HuH-7.5 (cell line): ENCODE data around the gene CYP46A1.

Experiments used
- DNase-seq: peaks from one replicate; pipeline ENCODE4 v3.0.0; 2011; ENCODE audit warnings: low spot score

The CYP46A1 gene

DNA sequence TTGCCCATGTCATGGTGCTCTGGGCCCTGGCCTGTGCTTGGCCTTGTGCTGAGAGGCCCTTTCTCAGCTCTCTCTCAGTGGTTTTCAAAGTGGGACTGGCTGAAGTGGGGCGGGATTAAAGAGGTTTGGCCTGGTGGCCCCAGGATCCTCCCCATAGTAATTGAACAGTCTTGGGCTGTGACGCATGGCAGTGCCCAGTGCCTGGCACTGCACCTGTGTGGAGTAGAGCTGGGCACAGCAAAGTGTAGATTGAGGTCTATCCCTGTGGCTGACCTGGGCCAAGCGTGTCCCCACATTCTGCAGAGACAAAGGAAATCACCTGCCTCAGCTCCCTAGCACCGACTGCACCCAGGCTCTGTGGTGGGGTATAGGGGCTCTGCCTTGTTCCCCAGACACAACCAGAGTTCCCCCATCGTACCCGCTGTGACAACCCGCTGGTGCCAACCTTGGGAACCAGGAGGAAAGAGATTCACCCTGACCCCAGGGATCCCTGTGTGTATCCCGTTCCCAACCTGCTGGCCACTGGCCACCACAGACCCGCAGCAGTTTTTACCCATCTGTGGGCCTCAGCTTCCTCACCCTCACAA is 9.9 kb upstream of the CYP46A1 start:
- no peak for DNase-seq

DNA sequence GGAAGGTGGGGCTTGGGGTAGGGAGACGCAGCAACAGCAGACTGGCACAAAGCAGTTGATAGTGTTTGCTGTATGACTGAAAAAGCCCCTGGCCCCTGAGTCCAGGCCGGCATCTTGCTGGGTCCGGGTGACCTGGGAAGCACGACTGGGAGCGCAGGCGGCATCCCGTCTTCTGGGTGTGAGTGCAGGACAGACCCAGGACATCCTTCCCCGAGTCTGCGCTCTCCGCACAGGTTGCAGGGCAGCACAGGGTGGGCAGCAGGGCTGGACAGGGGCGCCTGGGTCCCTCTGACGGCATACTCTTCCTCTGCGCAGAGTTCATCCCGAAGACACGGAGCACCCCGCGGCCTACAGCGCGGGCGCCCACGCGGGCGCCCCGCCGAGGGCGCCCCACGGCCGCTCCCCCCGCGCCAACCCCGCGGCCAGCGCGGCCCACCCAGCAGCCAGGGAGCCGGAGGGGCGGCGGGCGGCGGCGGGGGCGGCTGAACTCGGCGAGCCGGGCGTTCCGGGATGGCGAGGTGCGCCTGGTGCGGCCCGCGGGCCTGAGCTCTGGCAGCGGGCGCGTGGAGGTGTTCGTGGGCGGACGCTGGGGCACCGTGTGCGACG is 9.2 kb upstream of the CYP46A1 start:
- no peak for DNase-seq

DNA sequence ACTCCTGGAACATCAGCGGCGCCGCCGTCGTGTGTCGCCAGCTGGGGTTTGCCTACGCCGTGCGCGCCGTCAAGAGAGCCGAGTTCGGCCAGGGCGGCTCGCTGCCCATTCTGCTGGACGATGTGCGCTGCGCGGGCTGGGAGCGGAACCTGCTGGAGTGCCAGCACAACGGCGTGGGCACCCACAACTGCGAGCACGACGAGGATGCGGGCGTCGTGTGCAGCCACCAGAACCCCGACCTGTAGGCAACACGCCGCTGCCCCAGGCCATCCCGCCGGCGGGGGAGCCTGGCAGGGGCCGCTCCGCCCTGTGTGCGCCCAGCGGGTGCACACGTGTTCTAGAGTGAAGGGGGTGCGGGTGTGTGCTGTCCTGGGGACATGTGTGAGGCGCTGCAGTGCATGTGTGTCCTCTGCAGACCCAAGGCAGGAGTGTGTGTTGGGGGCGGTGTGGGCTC is 8.7 kb upstream of the CYP46A1 start:
- DNase-seq: no peak

DNA sequence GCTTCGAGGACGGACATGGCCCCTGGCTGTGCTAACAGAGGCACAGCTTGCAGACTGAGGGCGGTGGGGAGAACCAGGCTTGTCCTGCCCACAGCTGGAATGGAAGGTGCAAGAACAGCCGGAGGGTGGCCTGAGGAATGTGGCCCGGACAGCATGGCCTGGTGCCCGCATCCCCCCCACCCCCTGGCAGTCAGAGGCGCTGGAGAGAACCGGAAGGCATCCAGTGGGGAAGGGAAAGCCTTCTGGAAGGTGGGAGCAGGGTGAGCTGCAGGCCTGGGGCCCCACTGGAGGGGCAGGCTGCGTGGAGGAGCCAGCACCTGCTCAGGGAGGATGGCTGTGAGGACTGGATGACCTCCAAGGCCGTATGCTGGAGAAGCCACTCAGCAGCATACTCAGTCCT is 8.1 kb upstream of the CYP46A1 start:
- DNase-seq: no peak

DNA sequence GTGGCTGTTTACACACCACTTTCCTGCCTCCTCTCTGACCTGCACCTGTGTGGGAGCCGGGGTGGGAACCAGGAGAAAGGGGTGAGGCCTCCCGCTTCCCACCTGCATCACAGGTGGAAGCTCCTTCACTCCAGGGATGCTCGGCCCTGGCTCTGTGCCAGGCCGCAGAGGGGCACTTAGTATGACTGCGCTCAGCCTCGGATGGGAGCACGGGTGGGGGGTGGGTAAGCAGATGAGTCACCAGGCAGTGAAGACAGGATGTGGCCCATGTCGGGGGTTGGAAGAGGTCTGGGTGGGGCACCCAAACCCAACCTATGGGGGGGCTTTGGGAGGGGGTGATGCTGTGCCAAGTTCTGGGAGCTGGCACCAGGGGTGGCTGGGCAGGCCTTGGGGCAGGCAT is 7.4 kb upstream of the CYP46A1 start:
- peak; percentile 7 for DNase-seq

DNA sequence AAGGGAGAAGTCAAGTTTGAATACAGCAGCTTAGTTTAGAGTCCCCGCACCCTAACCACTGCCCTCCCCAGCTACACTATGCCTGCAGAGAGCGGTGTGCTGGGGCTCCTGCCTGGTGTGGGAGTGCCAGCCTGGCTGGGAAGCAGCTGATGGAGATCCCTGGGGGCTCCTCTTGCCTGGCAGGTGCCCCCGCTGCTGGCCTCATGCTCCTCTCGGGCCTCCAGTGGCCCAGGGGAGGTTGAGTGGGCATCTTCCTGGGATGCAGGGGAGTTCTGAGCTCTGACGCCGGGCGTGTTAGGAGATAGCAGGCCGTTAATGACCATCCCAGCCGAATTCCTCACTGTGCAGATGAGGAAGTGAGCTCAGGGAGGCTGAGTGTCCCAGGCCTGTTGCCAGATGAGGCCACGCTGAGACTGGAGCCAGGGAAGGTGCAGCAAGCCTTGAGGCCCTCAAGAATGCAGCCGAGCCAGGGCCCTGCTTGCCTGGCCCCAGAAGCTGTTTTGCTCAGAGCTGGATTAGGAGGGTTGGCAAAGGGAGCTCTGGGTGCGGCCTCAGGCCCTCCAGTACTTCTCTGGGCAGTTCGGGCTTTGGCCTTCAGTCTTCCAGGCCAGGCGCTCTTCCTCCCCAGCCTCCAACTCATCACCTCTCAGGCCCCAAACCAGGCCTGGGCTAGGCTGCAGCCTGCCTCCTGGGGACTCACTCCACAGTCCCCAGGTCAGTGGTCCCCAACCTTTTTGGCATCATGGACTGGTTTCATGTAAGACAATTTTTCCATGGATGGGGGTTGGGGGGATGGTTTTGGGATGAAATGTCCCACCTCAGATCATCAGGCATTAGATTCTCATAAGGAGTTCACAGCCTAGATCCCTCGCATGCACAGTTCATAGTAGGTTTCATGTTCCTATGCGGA is 6.6 kb upstream of the CYP46A1 start:
- peak; percentile 5 for DNase-seq

DNA sequence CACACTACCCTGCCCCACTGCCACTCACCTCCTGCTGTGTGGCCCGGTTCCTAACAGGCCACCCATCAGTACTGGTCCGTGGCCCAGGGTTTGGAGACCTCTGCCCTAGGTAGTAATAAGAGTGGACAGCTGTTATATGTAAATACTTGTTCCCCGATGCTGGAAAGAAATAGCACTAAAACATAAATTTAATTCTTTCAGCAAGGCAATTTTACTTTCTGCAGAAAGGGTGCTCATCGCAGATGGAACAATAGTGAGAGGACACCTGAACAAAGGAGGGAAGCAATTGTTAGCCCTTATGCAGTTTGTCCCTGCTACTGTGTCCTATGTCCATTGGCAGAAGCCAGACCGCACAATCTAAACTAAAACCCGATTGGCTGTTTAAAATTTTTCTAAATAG is 5.9 kb upstream of the CYP46A1 start:
- DNase-seq: no peak

DNA sequence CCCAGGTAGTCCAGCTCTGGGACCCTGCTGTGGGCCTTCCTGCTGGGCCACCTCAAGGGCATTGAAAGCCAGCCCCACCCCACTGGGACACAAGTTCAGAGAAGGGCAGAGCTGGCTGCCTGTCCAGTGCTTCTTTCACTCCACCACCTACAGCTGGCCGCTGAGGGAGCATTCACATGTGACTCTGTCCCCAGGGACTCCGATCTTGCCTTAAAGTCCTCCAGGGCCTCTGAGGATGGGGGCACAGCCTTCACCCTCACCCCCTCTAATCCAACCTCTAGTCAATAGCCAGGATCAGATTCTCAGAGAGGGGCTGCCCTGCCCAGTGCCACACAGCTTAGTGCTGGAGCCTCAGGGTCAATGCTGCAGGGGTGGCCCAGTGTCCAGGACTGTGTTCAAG is 5.0 kb upstream of the CYP46A1 start:
- DNase-seq: no peak

DNA sequence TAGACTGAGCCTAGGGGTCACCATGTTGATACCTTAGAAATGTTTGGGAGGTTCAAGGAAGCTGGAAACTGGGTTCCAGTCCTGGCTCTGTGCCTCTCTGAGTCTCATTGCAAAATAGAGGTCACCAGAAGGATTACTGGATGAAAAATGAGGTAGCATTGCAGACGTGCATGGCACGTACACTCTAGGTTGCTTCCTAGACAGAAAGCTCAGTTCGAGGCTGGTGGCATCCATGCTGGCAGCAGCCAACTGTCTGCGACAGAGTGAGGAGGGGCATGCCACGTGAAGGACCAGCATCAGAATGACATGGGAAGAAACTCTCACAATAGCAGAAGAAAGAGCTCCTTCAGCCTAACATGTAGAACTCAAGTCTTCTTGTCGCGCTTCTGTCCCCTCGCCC is 4.6 kb upstream of the CYP46A1 start:
- no peak for DNase-seq

DNA sequence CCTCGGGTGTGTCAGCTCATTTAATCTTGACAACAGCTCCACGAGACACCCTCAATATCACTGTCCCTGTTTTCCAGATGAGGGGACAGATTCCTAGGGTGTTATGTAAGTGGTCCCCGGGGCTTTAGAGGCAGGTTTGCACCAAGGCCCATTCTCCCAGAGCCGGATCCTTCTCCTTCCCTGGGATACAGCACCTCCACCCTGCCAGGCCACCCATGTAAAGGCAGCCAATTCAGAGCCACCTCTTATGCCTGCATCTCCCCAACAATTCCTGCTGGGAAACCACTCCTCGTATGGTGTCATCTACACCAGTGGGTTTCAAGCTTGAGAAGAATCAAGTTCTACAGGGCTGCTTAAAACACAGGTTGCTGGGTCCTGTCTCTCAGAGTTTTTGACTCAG is 4.1 kb upstream of the CYP46A1 start:
- DNase-seq: no peak

DNA sequence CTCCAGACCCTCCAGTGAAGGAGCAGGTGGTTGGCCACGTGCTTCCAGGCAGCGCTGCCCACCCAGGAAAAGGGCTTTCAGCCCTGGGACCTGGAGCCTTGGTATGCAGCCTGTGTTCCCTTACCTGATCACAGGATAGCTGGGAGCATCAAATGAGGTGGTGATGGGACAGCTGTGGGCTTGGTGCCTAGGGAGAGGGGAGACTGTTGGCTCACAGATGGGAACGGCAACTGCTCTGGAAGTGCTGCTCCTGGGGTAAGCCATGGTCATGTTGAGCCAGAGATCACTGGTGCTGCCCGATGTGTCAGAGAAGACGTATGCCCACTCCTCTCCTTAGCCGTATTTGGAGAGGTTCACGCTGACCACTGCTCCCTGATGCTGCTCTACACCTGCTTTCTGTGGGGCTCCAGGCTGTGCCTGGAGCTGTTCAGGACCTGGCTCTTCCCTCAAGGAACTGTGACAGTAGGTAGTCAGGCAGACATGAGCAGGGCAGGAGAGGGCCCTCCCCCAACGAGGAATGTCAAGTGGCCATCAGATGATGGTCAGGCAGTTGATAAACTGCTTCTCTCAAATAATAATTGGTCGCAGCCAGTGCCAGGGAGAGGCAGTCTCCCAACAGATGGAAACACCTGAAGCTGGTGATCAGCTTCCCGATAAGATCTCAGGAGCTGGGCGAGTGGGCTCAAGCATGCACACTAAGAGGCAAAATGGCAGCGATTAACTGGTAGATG is 2.8 kb upstream of the CYP46A1 start:
- DNase-seq: no peak

DNA sequence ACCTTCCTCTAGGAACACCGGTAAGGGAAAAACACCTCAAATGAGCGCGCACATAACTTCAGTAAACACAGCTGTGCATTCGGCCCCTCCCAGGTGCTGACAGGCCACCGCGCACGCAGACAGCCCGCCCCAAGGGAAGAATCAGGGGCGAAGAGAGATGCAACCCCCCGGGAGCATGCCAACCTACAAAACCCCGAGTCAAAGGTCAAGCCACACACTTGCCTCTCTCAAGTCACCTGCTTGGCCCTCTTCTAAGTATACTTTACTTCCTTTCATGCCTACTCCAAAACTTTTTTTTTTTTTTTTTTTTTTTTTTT is 2.3 kb upstream of the CYP46A1 start:
- no peak for DNase-seq

DNA sequence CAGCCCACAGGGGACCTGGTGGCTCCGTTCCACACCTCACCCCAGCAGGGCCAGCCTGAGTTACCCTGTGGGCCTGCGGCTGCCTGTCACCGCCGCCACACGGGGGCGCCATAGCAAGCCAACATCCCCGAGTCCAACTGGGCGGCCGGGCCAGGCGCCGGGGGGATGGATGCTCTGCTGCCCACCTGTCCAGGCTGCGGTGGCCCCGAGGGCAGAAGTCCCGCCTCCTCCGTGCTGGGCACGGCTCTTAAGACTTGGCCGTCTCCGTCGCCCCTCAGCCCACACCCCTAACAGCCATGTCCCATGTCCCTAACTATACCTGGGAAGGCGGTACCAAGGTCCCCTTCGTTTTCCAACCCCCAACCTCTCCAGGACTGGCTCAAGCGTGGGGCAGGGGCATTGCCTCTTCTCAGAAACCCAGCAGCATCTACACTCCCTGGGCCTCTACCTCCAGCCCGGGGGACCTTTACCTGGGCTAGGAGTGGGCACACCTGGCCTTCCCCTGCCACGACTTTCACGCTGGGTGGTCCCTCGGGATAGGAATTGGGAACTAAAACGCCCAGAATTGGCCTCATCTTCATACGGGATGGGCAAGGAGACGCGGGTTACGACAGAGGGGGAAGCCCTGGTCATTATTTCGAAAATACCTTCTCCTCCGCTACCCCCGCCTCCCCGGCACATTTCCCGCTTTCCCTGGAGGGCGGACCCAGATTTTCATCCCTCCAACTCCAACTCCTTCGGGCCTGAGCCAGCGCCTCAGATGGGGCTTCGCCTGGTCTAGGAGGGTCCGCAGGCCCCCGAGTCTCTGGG is 1.1 kb upstream of the CYP46A1 start:
- DNase-seq: peak; percentile 91

DNA sequence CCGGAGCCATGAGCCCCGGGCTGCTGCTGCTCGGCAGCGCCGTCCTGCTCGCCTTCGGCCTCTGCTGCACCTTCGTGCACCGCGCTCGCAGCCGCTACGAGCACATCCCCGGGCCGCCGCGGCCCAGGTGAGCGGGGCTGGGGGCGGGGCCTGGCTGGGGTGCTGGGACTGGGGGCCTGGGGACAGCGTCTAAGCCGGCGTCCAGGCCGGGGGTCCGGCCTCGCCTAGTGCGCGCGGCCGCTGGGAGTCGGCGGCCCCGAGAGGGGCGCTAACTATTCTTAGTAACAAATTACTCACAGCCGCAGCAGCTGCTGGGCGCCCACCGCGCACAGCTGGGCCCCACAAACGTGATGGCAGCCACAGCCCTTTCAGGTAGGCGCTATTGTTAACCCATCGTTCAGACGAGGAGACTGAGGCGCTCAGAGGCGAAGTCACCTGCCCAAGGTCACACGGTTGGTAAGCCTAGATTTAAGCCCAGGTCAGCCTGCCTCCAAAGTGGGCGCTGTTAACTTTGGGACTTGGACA is 374 bp downstream of the CYP46A1 start:
- DNase-seq: no peak

DNA sequence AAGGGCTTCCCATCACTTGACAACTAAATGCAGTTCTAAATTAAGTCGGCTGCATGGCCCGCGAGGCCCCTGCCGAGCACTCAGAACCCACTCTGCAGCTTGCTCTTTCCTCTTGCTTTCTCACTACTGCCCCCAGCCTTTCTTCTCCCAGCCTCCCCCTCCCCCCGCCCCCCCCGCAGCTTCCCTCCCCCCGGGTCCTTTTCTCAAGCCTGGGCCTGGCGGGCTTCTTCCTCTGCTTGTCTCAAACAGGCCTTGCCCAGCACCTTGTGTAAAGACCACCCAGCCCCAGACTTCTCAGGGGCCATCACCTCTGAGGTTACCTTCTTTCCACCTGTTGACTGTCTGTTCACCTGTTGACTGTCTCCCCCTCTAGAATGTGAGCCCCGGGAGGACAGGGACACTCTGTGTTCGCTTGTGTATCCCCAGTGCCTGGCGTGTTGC is 1.1 kb downstream of the CYP46A1 start:
- no peak for DNase-seq

DNA sequence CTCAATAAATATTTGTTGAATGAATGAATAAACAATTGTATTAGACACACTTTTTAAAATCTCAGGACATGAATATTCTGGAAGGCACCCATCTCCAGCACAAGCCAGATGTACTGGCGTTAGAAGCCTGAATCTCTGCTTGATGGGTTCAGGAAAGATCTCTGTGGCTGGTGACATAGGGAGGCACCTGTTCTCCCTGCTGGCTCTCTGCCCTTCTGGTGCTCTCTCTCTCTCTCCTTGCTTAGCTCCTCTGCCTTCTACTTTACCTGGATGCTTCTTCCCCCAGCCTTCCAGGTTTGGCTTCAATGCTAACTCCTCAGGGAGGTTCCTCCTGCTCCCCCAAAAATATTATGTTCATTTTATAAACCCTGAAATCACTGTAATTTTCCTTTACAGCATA is 1.5 kb downstream of the CYP46A1 start:
- DNase-seq: no peak

DNA sequence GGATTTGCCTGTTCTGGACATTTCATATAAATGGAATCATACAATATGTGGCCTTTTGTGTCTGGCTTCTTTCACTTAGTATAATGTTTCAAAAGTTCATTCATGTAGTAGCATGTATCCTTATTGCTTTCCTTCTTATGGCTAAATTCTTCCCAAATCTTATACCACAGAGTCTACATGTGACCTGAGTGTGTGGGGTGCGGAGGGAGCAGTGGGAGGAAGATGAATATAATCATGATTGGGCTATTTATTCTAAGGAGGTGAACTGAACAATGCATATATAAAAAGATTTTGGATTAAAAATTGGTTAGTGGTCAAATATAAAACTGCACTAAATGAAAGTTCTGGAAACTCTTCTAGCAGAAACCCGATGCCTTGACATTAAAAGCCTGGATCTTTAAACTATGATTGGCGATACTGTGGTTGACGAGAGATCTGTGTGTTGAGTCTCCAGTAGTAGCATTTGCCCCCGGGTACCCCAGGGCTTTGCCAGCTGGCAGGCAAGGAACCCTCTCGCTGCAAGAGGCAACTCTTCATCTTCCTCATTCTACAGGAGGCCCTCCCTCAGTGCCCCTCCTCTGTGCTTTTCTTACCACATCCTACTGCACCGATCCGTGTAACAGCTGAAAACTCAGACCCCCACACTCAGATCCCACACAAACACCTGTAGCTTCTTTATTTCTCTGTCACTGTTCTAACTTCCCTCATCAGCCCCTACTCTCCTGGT is 2.6 kb downstream of the CYP46A1 start:
- DNase-seq: no peak

DNA sequence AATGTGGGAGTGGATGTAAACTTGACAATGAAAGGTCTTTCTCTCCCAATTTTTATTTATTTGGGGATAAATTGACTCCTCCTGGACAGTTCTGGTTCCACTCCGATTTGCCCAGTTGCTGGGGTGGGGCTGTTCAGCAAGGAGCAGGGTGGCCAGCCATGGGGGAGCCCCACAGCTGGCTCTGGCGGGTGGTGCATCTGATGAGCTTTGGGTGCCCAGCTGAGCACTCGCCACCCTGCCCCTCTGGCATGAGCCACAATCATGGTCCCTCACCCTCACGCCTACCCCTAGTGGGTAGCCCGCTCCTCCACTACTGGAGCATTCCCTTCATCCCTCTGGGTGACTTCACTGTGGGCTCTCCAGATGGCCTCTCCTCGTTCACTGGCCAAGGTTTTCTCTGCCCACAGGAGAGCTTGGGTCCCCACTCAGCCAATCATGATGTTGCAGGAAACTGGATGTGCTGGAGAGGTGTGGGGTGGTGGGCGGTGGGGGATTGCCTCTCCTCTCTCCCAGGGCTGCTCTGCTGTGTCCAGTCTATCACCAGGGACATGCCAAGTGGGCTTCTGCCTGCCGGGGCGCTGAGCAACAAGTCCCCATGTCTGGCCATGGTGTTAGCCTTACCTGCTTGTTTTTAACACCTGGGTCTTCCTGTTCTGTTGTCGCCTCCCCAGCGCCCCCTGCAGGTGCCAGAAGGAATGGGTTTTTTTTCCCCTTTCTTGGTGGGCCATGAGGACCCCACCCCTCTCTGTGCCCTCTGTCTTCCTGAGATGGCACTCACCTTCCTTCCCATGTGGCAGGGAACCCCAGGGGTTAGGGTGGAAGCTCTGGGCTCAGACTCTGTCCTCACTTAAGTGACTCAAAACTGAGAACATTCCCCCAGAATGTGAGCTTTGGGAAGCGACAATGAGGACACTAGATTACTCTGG is 3.4 kb downstream of the CYP46A1 start:
- no peak for DNase-seq

DNA sequence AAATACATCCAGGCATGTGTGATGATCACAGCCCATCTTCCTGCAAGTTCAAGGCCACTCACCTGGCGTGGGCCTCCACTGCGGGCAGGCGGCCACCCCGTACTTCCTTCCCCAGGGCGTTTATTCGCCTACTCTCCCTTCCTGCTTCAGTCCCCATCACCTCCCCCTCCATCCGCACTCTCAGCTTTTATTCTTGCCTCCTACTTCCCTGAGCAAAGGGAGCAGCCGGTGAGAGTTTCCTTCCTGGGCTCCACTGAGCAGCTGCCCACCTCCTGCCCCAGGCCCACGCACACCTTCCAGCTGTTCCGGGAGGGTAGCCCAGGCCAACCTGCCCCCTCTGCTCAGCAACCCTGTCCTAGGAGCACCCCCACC is 4.1 kb downstream of the CYP46A1 start:
- no peak for DNase-seq

DNA sequence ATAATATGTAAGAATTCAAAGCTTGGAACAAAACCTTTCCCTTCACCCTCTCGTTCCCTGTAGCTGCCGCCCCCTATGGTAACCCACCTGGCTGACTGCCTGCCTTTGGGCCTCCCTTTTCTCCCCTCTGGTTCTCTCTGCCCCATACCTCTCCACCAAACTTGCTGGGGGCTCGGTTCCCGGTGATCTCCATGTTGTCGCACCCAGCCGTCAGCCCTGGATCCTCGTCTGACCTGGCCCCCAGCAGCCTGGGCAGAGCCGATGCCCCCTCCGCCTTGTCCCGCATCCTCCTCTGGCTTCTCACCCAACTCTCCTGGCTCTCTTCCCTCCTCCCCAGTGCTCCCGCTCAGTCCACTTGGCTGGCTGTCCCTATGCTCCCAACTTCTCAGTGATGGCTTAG is 4.5 kb downstream of the CYP46A1 start:
- no peak for DNase-seq
